AG04450 (cell line): ENCODE results near the gene MTMR12. TPM values are rescaled to one million over a fixed set of nuclear protein-coding genes. Genes with fewer than 3 reads are reported as not detected.

Experiments used
- CTCF ChIA-PET: fragments of 300-600, 350-600 bp; formaldehyde crosslinking; extraction: SDS; loops from one replicate; lab custom pipeline; 2022; ENCODE audit warnings: antibody characterized with exemption, inconsistent platforms; lab: Charles Lee
- POLR2A ChIA-PET: fragments of 350-600 bp; formaldehyde crosslinking; extraction: SDS; loops from one replicate; lab custom pipeline; 2021; ENCODE audit warnings: antibody characterized with exemption, inconsistent platforms; lab: Yijun Ruan, JAX
- DNase-seq: peaks from one replicate; pipeline ENCODE4 v3.0.0-alpha.2; 2011; ENCODE audit warnings: low read depth, low spot score
- H3K27ac ChIP-seq: one replicate; pipeline ENCODE4 v1.5.1; 2012; ENCODE audit warnings: low read depth, low read length, control low read depth
- H3K27me3 ChIP-seq: one replicate; pipeline ENCODE4 v1.6.0; 2012; ENCODE audit warnings: low read length; ENCODE audit not compliant: control insufficient read depth, insufficient read depth
- H3K4me3 ChIP-seq: 2 replicates; pipeline ENCODE4 v1.5.1; 2011; ENCODE audit warnings: mild to moderate bottlenecking, low read depth, low read length, control low read depth
- H3K9me3 ChIP-seq: 2 replicates; pipeline ENCODE4 v1.5.1; 2012; ENCODE audit warnings: low read length; ENCODE audit not compliant: control insufficient read depth, insufficient read depth
- CTCF ChIP-seq: IDR thresholded peaks from 2 replicates; pipeline ENCODE4 v1.5.1; 2011; ENCODE audit warnings: low read depth, low read length, control low read depth, inconsistent platforms
- polyA plus RNA-seq: library from polyadenylated mRNA; depleted of rRNA; stranded (reverse); fragments of >200 nt; gene quantifications from 2 replicates; pipeline ENCODE4 v1.2.3, GENCODE V29; 2011

The MTMR12 gene
- polyA plus RNA-seq, 1 experiment: 20.8 TPM

GRCh38 chr5:32320576-32320975, 7.8 kb upstream of the MTMR12 start:
- DNase-seq: no peak
- H3K4me3 ChIP-seq: no peak overlapping the region
- POLR2A ChIA-PET: no interaction called here
- CTCF ChIA-PET: no interaction called here
- H3K27me3 ChIP-seq: no peaks in the 10 kb centered on the region
- H3K27ac ChIP-seq: no peak overlapping the region
- peaks cover 19% of the 10 kb centered on the region for H3K9me3 ChIP-seq
- TF ChIP-seq CTCF: no peak

GRCh38 chr5:32319926-32320543, 7.3 kb upstream of the MTMR12 start:
- CTCF ChIA-PET: interaction anchor here (0.9 kb wide), 1 partner anchor 9 kb away, joined by 3 read pairs; no protein-coding TSS in a partner anchor
- Histone ChIP-seq H3K27me3 (no peaks in the 10 kb centered on the region), H3K4me3 (no peak overlapping the region), H3K27ac (no peak overlapping the region), H3K9me3 (peaks cover 19% of the 10 kb centered on the region)
- no peak for TF ChIP-seq CTCF
- DNase-seq: no peak
- POLR2A ChIA-PET: no interaction called here

GRCh38 chr5:32319392-32319791, 6.7 kb upstream of the MTMR12 start:
- CTCF ChIA-PET: interaction anchor here (0.9 kb wide), 1 partner anchor 9 kb away, joined by 3 read pairs; no protein-coding TSS in a partner anchor
- TF ChIP-seq CTCF: no peak

GRCh38 chr5:32317041-32317440, 4.3 kb upstream of the MTMR12 start:
- H3K27me3 ChIP-seq: no peaks in the 10 kb centered on the region
- peaks cover 10% of the 10 kb centered on the region for H3K9me3 ChIP-seq
- no peak overlapping the region for H3K27ac ChIP-seq
- CTCF ChIA-PET: interaction anchor here (0.9 kb wide), 1 partner anchor 13 kb away, joined by 4 read pairs; no protein-coding TSS in a partner anchor
- POLR2A ChIA-PET: no interaction called here
- no peak for DNase-seq
- TF ChIP-seq CTCF: no peak
- H3K4me3 ChIP-seq: no peak overlapping the region

More at GRCh38 chr5:32319392-32319791, 6.7 kb upstream of the MTMR12 start:
- Histone ChIP-seq H3K27me3 (no peaks in the 10 kb centered on the region), H3K4me3 (no peak overlapping the region), H3K9me3 (peaks cover 19% of the 10 kb centered on the region), H3K27ac (no peak overlapping the region)
- POLR2A ChIA-PET: no interaction called here
- DNase-seq: no peak

GRCh38 chr5:32315221-32316014, 2.7 kb upstream of the MTMR12 start:
- DNase-seq: no peak
- no peaks in the 10 kb centered on the region for H3K27me3 ChIP-seq
- H3K27ac ChIP-seq: no peak overlapping the region
- peaks cover 1% of the 10 kb centered on the region; the same call in 1 of the 2 replicates for H3K9me3 ChIP-seq
- no peak for TF ChIP-seq CTCF
- ChIA-PET POLR2A (no interaction called here), CTCF (no interaction called here)
- H3K4me3 ChIP-seq: no peak overlapping the region
